ENCODE results near the gene C20orf144.
A peak's percentile ranks its signal among the peaks of the same experiment; 100 is the strongest.

- TF ChIP-seq, protein P1, sequence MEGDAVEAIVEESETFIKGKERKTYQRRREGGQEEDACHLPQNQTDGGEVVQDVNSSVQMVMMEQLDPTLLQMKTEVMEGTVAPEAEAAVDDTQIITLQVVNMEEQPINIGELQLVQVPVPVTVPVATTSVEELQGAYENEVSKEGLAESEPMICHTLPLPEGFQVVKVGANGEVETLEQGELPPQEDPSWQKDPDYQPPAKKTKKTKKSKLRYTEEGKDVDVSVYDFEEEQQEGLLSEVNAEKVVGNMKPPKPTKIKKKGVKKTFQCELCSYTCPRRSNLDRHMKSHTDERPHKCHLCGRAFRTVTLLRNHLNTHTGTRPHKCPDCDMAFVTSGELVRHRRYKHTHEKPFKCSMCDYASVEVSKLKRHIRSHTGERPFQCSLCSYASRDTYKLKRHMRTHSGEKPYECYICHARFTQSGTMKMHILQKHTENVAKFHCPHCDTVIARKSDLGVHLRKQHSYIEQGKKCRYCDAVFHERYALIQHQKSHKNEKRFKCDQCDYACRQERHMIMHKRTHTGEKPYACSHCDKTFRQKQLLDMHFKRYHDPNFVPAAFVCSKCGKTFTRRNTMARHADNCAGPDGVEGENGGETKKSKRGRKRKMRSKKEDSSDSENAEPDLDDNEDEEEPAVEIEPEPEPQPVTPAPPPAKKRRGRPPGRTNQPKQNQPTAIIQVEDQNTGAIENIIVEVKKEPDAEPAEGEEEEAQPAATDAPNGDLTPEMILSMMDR (IDR thresholded peaks at IDR 0.05) = peak in 2 of 3 experiments; percentile 7 to 14
- peak; percentile 35 for TF ChIP-seq POLR2A (IDR thresholded peaks at IDR 0.05; ENCODE audit: low read depth)
Measured at GRCh38 chr20:33663161-33664084, 1.3 kb downstream of the C20orf144 start.

Data from esophagus muscularis mucosa (tissue), 3 donors.